CD4-positive, alpha-beta T cell treated with Interleukin-6 at 100 ng/mL for 8 hours (primary cell): Measurements from ENCODE around the gene MPZL1.

Experiments
- DNase-seq: peaks from one replicate; pipeline ENCODE4 v3.0.0-alpha.2; 2020; ENCODE audit warnings: mixed read lengths, low spot score

The MPZL1 gene

DNA sequence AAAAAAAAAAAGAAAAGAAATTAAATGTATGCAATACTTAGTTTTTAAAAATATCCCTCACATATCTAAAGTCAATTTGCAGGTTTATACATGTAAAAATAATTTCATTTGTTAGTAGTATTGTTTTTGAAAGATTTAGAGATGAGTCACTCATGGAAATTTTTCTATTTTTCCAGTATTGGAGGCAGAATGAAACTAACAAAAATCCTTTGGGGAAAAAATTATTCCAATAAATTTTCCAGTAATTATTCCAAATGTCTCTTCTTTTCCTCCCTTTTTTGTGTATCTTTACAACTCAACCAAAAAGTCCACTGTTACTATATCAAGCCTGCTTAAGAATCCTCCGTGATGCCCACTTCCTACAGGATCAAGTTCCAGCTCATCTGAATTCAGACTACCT lies 29.9 kb downstream of the MPZL1 start:
- DNase-seq = no peak

DNA sequence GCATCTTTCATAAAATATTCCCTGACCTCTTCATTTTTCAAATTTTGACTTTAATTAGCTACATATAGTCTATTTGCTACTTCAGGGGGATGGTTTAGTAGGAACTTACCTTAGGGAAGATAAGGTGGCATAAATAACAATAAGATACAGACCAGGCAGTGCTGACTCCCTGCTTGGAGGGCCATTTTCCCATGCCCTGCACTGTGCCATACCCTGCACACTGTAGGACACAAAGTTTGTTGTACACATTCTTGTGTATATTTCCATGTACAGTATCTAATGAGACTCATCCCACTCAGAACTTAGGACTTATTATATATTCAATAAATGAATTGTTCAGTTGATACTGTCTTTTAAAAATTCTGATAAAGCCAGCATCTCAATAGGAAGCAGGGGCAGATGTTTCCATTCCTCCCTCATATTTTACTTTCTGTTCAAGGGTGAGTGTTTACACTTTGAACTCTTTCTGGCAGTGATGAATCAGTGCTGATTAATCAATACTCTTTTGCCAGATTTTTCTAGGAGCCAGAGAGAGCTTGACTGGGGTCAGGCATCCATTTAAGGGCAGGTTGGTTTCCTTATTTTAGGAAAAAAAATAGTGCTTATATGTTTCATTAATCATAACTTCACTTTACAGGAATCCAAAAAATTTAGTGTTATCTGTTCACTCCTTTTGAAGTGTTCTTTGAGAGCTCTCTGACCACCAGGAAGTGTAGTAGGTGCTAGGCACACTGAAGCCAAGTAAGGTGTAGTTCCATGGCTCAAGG lies 30.6 kb downstream of the MPZL1 start:
- no peak for DNase-seq

DNA sequence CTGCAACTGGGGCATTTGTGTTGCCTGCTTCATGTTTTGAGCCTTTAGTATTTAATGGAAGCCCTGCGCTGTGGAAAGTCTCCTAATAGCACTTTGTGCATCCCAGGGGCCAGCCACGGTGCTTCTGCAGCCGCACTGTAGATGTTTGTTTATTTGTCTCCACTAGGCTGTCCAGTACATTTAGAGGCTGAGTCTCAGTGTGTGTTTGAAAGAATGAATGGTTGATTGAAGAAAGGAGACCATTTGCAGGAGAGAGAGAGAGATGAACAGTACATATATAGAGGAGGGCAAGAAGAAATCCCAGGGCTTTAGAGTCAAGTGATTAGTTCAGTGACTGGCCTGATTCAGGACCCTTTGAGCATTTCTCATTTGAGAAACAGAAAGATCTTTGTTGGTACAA lies 33.9 kb downstream of the MPZL1 start:
- DNase-seq = no peak

DNA sequence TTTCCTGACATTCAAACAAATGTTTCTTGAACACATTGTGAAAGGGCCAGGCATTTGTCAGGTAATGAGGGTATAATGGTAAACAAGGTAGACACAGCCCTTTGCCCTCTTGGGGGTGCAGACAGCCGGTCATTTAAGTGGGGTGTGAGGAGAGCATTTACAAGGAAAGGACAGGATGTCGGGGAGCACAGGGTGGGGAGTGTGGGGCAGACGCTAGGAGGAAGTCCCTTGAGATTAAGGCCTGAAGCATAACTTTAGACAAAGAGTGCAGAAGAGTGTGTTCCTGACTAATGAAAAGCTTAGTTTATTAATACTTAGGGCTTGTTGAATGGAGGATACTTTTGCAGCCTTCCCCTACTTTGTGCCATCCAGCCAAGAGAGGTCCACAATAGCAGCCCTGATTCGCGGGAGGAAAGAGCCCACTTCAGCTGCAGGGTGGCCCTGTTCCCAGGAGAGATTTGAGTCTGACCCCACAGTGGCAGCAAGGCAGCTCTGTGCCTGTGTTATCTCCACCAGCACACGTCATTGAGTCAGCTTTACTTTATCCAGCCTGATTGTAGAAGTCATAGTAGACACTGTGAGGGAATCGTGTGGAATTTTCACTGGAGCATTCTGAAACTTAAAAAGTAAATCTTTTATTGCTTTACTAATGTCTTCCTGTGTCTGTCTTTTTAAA lies 35.1 kb downstream of the MPZL1 start:
- no peak for DNase-seq

DNA sequence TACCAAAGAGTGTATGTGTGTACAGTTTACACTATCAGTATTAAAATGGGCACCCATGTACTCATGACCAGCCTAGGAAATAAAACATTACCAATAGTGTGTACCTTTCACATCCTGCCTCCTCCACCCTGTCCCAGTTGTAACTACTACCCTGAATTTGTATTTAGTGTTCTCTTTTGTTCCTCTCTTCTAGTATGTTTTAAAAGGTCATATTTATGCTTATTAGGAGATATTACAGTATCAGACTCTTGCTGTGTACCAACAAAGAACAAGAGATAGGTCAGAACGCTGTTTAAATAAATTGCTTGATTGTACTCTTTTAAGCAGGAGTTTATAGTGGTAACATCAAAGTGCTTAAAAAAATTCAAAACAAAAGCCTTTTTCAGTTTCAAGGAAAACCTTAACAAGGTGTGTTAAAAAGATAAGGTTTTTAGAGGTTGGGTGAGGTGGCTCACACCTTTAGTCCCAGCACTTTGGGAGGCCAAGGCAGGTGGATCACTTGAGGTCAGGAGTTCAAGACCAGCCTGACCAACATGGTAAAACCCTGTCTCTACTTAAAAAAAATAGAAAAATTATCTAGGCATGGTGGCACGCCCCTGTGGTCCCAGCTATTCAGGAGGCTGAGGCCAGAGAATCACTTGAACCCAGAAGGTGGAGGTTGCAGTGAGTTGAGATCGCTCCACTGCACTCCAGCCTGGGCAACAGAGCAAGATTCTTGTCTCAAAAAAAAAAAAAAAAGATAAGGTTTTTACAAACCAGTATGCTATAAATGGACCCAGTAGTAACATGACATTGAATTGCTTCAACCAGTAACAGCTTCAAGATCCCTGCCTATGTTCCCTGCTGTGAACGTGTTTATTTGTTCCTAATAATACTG lies 35.9 kb downstream of the MPZL1 start:
- DNase-seq = no peak

DNA sequence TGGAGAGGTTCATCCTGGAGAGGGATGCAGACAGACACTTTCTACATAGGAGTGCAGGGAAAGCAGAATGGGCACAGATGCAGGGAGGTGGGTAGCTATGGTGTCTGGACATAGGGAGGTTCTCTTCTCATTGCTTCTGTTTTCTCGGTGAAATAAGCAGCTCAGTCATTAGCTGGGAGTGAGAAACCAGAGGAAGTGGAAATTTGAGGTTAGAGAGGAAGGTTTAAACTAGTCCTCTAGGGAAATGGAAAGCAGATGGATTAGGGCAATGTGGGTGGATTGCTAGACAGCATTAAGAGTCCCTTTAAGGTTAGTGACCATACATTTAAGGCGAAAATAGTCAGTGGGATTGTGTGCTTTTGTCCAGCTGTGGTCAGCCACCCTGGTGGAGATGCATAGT lies 39.6 kb downstream of the MPZL1 start:
- DNase-seq = no peak

DNA sequence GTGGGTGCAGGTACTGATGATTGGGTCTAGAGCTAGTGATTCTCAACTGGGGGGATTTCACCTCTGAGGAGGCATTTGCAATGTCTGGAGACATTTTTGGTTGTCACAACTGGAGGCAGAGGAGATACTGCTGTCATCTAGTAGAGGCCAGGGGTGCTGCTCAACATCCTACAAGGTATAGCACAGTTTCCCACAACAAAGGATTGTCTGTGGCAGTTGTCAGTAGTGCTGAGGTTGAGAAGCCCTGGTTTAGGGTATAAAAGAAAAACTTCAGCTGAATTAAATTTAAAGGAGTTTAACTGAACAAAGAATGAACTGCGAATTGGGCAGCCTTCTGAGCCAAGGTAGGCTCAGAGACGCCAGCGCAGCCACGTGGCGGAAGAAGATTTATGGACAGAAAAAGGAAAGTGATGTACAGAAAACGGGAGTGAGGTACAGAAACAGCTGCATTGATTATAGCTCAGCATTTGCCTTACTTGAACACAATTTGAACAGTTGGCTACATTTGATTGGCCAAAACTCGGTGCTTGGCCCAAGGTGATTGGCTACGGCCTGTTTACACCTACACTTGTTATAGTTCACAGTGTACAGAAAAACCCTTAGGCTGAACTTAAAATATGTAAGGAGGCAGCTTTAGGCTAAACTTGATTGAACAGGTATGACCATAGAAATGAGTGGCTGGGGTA lies 40.4 kb downstream of the MPZL1 start:
- peak; percentile 11 for DNase-seq

DNA sequence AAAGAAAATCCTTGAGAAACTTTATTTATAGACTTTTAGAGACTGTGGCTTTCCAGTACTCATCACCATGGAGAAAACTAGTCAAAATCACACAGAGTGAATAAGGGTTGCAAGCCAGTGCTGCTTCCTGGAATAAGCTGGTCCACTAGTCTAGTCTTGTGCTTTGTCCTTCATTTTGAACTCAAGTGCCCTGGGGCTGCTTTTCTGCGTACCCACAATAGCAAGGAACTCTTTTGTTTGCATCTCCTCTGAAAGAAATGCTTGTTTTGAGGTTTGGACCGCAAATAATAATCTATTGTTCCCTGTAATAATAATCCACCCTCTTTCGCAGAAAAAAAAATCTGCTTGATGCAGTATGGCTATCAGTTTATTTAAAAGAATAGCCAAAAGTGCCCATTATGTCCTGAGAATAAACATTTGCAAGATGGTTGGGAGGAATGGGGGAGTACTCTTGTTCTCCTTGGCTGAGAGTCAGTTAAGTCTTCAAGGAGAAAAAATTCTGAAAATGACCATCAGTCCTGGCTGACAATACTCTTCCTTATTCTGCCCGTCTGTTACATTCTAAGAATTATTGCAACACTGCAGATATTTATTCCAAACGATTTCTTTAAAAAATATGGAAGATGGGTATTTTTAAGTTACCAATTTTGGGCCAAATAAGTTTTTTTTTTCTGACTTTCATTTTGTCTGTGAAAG lies 41.9 kb downstream of the MPZL1 start:
- DNase-seq = no peak

DNA sequence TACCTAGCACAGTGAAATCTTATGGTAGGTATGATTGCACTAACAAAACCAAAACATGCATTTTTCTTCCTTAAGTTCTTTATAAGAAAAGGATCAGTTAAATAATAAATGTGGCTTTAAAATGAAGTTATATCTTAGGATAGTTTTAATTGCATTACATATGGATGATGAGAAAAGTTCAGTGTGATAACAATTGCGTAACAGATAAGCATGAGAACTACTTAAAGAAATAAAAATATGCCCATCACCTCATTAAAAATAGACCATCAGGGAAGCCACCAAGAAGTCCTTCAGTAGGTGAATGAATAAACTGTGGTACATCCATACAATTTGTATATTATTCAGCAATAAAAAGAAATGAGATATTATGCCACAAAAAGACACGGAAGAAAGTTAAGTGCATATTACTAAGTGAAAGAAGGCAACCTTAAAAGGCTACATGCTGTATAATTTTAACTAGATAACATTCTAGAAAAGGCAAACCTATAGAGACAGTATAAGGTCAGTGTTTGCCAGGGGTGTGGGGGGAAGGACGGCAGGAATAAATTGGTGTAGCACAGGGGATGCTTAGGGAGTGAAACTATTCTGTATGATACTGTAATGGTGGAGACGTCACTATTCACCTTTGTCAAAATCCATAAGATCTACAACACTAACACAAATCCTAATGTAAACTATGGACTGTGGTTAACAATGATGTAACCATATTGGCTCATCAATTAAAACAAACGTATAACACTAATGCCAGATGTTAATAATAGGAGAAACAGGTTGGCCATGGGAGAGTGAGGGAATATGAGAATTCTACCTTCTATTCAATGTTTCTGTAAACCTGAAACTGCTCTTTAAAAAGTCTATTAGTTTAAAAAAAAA lies 42.9 kb downstream of the MPZL1 start:
- no peak for DNase-seq

DNA sequence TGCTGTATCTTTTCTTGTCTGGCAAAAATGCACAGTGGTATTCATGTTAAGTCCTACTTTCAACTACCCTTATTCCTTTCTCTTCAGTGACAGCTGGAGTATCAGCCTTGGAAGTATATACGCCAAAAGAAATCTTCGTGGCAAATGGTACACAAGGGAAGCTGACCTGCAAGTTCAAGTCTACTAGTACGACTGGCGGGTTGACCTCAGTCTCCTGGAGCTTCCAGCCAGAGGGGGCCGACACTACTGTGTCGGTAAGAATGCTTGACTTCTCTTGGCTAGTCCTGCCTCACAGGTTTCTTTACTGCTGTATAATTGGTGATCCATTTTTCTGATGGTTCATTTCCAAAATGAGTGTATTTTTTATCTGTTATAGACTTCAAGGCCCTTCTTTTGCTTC lies 43.7 kb downstream of the MPZL1 start:
- DNase-seq = no peak

DNA sequence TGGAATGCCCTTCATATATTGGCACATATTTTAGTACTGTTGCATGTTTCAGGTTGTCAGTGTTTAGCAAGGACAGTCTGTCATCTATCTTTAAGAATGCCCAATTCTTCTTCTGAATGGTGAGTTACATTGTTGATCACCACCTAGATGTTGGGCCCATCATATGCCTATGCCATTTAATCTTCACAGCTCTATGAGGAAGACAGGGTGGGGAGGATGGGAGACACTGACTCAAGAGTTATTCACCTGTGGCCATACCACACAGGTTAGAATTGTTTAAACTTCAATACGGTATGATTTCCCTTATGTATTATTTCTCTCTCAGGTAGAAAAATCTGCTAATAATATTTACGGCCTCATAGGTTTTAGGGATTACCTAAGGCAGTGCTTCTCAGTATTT lies 44.8 kb downstream of the MPZL1 start:
- no peak for DNase-seq

DNA sequence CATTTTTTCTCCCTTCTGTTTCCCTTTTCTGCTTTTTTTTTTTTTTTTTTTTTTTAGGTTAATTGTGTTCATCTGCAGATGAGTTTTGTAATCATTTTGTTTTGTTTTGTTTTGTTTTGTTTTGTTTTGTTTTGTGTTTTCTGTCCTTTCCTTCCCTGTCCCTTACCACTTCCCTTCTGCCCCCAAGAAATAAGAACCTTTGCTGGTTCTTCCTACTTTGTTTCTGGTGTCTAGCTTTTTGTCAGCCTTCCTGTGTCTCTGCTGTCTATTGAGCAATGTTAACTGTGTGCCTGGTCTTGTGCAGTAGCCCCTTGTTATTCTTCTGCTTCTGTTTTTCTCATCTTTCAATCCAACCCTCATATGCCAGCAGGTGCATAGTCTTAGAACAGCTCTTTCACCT lies 46.0 kb downstream of the MPZL1 start:
- DNase-seq = no peak

DNA sequence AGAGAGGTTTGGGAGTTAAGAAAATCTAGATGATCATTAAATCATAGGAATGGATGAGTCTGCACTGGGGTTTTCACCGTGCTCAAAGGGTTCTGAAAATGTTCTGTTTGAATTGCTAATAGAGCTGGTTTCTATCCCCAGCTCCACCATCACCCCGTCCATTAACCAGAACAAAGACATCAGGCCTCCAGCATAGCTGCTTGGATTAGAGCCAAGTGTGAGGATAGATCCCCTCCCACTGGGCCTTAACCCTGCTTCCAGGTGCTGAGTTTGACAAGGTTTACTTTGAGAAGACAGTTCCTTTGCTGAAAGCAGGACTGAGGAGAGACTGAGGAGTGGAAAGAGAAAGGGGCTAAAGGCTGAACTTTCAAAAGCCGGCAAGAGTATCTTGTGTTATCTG lies 48.3 kb downstream of the MPZL1 start:
- DNase-seq = no peak

DNA sequence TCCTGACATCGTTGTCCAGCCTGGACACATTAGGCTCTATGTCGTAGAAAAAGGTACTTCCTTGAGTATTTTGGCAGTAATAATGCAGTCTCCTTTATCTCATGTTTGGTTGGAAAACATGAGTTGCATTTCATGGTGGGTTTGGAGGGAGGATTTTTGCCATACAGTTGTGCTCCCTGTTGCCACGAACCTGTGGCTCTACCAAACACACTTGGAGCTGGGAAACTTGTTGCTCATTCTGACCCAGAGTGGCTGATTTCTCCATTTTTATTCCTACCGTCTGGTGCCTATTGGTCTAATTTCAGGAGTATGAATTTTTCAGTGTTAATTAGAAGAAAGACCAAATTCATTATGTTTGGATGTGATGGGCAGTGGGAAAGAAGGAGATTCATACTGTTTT lies 50.7 kb downstream of the MPZL1 start:
- no peak for DNase-seq

DNA sequence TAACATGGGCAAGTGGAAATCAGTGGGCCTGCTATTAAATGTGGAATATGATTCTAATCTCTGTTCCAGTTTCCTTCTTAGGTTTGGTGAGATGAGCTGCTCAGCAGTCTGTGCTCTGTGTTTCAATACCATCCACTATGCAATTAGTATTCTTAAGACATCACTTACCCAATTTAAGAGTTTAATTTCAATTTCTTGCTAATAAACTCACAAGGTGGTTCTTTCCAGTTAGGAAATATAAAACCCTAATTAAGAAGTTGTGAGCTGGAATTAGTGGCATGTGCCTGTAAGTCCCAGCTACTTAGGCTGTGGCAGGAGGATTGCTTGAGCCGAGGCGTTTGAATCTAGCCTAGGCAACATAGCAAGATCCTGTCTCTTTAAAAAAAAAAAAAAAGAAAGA lies 51.7 kb downstream of the MPZL1 start:
- DNase-seq = no peak

DNA sequence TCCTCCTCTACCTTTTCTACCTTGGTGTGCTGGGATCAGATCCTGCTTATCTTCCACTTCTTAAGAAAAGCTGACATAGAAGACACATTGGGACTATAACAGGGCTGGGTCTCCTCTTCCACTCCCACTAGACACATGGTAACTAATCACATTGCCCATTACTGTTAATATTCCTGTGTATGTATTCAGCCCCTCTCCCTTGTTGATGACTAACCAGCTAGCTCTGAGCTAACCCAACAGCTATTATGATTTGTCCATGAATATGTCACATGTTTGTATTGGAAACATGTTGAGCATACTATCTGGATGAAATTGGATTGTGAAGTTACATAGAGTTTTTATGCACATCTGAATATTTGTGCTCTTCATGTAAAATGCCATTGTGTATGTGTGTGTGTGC lies 52.9 kb downstream of the MPZL1 start:
- DNase-seq = no peak

DNA sequence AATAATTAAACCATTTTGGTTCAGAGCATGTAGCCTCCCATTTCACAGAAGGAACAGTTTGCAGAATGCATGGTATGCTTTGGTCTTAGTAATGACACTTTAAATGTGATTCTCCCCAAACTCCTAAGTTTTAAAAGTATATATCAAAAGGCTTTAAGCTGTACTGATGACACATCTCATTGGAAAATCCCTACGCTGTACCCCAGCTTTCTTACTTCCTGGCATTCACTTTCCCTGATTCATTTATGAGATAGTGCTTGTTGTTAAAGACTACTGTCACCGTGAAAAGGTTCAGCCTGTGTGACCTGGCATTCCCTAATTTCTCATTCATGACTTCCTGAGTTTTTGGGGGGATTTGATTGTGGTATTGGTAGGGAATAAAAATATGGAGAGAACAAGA lies 53.4 kb downstream of the MPZL1 start:
- DNase-seq = no peak

DNA sequence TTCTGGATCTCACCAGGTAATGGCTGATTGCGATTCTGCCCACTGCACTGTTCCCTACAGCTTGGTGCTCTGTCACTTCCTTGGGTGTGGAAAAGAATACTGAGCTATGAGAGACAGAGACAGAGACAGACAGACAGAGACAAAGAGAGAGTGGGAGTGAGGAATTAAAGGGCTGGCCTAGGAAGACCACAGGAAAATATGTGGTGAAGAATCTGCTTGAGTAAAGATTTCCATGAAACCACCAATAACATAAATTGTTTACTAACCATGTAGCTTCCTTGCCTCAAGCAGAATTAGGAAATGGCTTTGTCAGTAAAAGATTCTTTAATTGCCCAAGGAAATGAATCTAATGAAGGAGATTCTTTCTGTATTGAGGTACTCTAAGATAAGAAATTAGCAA lies 54.4 kb downstream of the MPZL1 start:
- DNase-seq = no peak

DNA sequence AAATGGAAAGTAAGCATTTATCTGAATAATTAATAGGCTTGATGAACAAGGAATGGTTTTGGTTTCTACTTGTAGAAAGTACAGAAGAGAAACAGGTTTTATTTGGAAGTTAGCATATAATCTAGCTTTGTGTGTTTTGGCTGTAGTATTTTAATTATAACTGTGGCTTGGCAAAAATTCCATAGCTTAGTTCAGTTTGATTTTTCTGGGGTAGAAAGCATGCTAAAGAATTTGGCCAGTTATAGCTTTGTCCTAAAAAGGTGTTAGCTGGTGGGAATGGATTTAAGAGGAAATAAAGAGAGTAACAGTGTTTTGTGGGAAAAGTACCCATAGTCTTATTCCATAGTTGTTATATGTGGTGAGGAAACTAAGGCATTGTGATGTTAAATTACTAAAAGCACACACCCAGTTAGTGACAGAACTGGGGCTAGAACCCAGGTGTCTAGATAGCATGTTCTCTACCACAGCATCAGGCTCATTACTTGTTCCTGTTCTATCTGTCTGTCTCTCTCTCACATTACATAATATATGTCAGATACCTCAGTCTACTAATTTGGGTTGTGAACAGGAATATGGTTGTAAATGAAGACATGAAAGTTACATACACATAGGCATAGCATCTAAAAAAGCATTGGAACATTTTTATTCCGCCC lies 55.0 kb downstream of the MPZL1 start:
- DNase-seq = no peak

DNA sequence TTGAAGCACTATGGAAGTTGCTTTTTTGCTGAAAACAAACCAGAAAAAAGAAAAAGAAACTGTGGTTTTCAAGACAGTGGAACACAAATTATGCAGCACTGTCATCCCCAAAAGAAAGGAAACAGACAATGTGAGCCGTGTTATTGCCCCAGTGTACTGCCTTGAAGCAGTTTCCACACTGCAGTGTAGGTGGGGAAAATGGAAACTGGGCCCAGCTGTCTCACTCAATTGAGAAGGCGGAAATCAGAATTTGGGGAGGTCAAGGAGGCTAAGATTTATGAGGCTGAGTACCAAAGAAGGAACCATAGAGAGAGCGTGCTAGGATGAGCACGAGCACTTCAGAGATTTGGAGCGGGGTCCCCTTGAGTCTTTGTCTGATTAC lies 55.5 kb downstream of the MPZL1 start:
- DNase-seq = no peak
